IMR-90 (cell line): ENCODE results near the gene LRRC10B.

Experiments
- CEBPB ChIP-seq: IDR thresholded peaks from 2 replicates; pipeline ENCODE4 v1.6.1; 2012; ENCODE audit warnings: low read depth, low read length, improper control_type of control experiment
- MAFK ChIP-seq: IDR thresholded peaks from 2 replicates; pipeline ENCODE4 v1.6.1; 2012; ENCODE audit warnings: low read depth, low read length, improper control_type of control experiment
- POLR2A ChIP-seq: IDR thresholded peaks from 2 replicates; pipeline ENCODE4 v1.6.1; 2012; ENCODE audit warnings: mild to moderate bottlenecking, low read depth, low read length
- RCOR1 ChIP-seq: IDR thresholded peaks from 2 replicates; pipeline ENCODE4 v1.6.1; 2012; ENCODE audit warnings: mild to moderate bottlenecking, low read length, improper control_type of control experiment; ENCODE audit not compliant: insufficient replicate concordance
- RFX5 ChIP-seq: IDR thresholded peaks from 2 replicates; pipeline ENCODE4 v1.8.0; 2012; ENCODE audit warnings: low read depth, mild to moderate bottlenecking, low read length, moderate library complexity
- TF ChIP-seq, protein P1 (sequence below): conservative IDR thresholded peaks from 2 replicates; pipeline ENCODE4 v1.5.1; 2012; ENCODE audit warnings: mild to moderate bottlenecking, low read depth, low read length, improper control_type of control experiment

DNA sequence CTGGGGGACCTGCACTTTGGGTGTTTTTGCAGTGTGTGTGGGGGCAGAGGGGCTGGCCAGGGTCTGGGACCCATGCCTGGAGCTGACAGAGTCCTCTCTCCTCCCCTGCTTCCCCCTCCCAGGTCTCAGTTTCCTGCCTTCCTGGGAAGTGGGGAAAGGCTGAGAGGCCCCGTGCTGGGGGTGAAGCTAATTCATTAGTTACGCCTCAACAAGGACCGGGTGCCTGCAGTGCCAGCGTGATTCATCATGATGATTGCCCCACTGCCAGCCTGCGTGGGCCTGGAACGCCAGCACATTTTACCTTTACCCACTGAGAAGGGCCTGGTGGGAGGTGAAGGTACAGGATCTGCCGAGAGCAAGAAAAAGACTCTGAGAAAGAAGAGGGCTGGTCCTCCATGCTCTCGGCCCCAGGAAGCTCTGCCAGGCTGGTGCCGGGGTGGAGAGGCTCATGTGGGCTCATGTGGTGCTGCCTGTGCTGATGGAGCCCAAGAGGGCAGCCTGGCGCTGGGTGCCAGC, 2.9 kb upstream of the LRRC10B start:
- TF ChIP-seq, protein P1, sequence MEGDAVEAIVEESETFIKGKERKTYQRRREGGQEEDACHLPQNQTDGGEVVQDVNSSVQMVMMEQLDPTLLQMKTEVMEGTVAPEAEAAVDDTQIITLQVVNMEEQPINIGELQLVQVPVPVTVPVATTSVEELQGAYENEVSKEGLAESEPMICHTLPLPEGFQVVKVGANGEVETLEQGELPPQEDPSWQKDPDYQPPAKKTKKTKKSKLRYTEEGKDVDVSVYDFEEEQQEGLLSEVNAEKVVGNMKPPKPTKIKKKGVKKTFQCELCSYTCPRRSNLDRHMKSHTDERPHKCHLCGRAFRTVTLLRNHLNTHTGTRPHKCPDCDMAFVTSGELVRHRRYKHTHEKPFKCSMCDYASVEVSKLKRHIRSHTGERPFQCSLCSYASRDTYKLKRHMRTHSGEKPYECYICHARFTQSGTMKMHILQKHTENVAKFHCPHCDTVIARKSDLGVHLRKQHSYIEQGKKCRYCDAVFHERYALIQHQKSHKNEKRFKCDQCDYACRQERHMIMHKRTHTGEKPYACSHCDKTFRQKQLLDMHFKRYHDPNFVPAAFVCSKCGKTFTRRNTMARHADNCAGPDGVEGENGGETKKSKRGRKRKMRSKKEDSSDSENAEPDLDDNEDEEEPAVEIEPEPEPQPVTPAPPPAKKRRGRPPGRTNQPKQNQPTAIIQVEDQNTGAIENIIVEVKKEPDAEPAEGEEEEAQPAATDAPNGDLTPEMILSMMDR: no peak
- TF ChIP-seq POLR2A (no peak), RFX5 (no peak), MAFK (no peak), CEBPB (no peak), RCOR1 (no peak)
